ENCODE results near the gene TTLL12. TPM values are rescaled to one million over a fixed set of nuclear protein-coding genes. Genes with fewer than 3 reads are reported as not detected.

The TTLL12 gene
- total RNA-seq, 2 donors from 2014 or later = 23.6 to 79.0 TPM

- Mint-ChIP-seq H3K4me3 (no peak overlapping the region), H3K4me1 (ENCODE audit: low read depth in 2 of 2) (no peaks in the 10 kb centered on the region), H3K36me3 (no peaks in the 10 kb centered on the region), H3K27me3 (no peaks in the 10 kb centered on the region), H3K27ac (no peak overlapping the region), H3K9me3 (no peaks in the 10 kb centered on the region)
- DNase-seq (ENCODE audit: low spot score) = no peak
- no peak for ATAC-seq
Observed at GRCh38 chr22:43118953-43119458, 67.9 kb downstream of the TTLL12 start.

- ATAC-seq (no peak), DNase-seq (ENCODE audit: low spot score) (no peak)
Observed at GRCh38 chr22:43118024-43118849, 68.7 kb downstream of the TTLL12 start.

GRCh38 chr22:43116932-43117331, 70.0 kb downstream of the TTLL12 start:
- Mint-ChIP-seq H3K36me3 (no peaks in the 10 kb centered on the region), H3K27ac (no peak overlapping the region), H3K4me3 (no peak overlapping the region), H3K27me3 (peaks cover 0 to 2% of the 10 kb centered on the region in 2 donors), H3K9me3 (no peaks in the 10 kb centered on the region), H3K4me1 (ENCODE audit: low read depth in 2 of 2) (no peaks in the 10 kb centered on the region)
- ATAC-seq = no peak
- no peak for DNase-seq (ENCODE audit: low spot score)

More at GRCh38 chr22:43118024-43118849, 68.7 kb downstream of the TTLL12 start:
- H3K4me1 Mint-ChIP-seq (ENCODE audit: low read depth in 2 of 2) = no peaks in the 10 kb centered on the region
- H3K4me3 Mint-ChIP-seq = no peak overlapping the region
- H3K9me3 Mint-ChIP-seq = no peaks in the 10 kb centered on the region
- no peak overlapping the region for H3K27ac Mint-ChIP-seq
- peaks cover 0 to under 1% of the 10 kb centered on the region in 2 donors for H3K27me3 Mint-ChIP-seq
- H3K36me3 Mint-ChIP-seq = no peaks in the 10 kb centered on the region

Other genes with a start within 250 kb of the TTLL12 start
- gene PACSIN2, start 172.0 kb downstream of the TTLL12 start, total RNA-seq = 10 to 100 TPM; 34.5 to 64.0 TPM
- gene TTLL1, start 97.7 kb downstream of the TTLL12 start, total RNA-seq = 1 to 10 TPM in 1 of 2 donors, under 1 TPM in 1; 0.95 to 2.6 TPM
- gene BIK, start 76.4 kb downstream of the TTLL12 start, total RNA-seq = not detected
- gene MCAT, start 43.7 kb downstream of the TTLL12 start, total RNA-seq = 10 to 100 TPM; 11.6 to 23.9 TPM
- 100 to 1,000 TPM in 1 of 2 donors, 10 to 100 TPM in 1; 76.4 to 110 TPM for gene TSPO, start 35.6 kb downstream of the TTLL12 start, total RNA-seq
- under 1 TPM in 1 of 2 donors, not detected in 1; 0.14 TPM for gene SCUBE1, start 156.2 kb upstream of the TTLL12 start, total RNA-seq
- gene MPPED1, start 224.9 kb upstream of the TTLL12 start, total RNA-seq = not detected